ENCODE results near the gene TSPAN18. TPM values are rescaled to one million over a fixed set of nuclear protein-coding genes. Genes with fewer than 3 reads are reported as not detected.

TSPAN18 gene
- total RNA-seq, 1 donor from 2014 or later = 52.8 TPM

DNA sequence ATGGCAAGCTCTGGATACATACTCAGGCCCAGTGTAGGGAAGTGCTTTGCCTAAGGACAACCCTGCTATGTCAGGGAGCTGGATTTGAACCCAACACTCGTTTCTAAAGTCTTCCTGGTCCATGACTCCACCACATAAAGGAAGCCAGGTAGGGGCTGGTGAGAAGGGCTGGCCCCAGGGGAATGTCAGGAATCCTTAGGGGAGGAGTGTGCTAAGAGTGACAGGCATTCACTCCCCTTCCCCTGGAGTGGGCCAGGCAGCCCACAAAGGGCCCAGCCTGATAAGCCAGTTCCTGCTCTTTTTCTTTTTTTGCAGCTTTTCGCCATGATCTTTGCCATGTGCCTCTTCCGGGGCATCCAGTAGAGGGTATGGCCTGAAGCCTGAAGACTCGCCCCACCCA is 202.1 kb downstream of the TSPAN18 start:
- peaks cover 17% of the 10 kb centered on the region for H3K4me1 Mint-ChIP-seq (ENCODE audit: unreplicated experiment)
- no peak for DNase-seq (ENCODE audit: extremely low spot score, unreplicated experiment)
- H3K4me3 Mint-ChIP-seq = no peak overlapping the region
- H3K9me3 Mint-ChIP-seq = no peaks in the 10 kb centered on the region
- H3K36me3 Mint-ChIP-seq = peaks cover 5% of the 10 kb centered on the region
- no peaks in the 10 kb centered on the region for H3K27me3 Mint-ChIP-seq
- TF ChIP-seq, protein P1, sequence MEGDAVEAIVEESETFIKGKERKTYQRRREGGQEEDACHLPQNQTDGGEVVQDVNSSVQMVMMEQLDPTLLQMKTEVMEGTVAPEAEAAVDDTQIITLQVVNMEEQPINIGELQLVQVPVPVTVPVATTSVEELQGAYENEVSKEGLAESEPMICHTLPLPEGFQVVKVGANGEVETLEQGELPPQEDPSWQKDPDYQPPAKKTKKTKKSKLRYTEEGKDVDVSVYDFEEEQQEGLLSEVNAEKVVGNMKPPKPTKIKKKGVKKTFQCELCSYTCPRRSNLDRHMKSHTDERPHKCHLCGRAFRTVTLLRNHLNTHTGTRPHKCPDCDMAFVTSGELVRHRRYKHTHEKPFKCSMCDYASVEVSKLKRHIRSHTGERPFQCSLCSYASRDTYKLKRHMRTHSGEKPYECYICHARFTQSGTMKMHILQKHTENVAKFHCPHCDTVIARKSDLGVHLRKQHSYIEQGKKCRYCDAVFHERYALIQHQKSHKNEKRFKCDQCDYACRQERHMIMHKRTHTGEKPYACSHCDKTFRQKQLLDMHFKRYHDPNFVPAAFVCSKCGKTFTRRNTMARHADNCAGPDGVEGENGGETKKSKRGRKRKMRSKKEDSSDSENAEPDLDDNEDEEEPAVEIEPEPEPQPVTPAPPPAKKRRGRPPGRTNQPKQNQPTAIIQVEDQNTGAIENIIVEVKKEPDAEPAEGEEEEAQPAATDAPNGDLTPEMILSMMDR (conservative IDR thresholded peaks at IDR 0.05) = no peak
- H3K27ac Mint-ChIP-seq = peak overlapping the region; percentile 74

DNA sequence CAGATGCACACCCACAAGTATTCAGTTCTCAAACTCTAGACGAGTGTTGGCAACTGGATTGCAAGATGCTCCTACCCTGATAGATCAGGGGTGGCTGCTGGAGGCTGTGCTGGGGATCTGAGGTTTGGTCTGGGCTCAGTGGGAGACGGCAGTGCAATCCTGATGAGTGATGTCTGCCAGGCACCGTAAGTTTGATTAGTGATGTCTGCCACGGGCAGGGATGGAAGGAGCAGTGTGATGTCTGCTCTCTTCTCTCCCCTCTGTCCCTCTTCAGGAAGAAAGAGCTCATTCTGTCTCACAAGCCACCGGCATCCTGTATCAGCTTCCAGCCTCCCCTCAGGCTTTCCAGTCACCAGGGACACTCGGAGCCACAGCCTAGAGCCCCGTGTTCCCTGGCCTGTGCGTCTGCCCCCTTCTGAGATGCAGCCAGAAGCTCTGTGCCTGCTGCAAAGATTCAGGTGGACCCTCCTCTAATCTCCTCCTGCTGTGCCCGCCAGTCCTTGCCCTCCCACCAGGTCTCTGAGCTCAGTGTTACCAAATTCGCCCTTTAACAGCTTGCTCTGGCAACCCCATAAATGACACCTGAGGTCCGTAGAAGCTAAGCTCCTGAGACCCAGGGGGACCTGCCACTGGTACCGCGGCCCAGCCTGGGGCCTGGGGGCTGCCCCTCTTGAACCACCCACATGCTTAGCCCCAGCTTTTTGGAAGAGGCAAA is 204.0 kb downstream of the TSPAN18 start:
- H3K36me3 Mint-ChIP-seq = peaks cover 9% of the 10 kb centered on the region
- H3K27ac Mint-ChIP-seq = peak overlapping the region; percentile 61
- no peak for DNase-seq (ENCODE audit: extremely low spot score, unreplicated experiment)
- H3K9me3 Mint-ChIP-seq = no peaks in the 10 kb centered on the region
- no peak overlapping the region for H3K4me3 Mint-ChIP-seq
- TF ChIP-seq, protein P1 (conservative IDR thresholded peaks at IDR 0.05) = no peak
- peaks cover 17% of the 10 kb centered on the region for H3K4me1 Mint-ChIP-seq (ENCODE audit: unreplicated experiment)
- no peaks in the 10 kb centered on the region for H3K27me3 Mint-ChIP-seq

DNA sequence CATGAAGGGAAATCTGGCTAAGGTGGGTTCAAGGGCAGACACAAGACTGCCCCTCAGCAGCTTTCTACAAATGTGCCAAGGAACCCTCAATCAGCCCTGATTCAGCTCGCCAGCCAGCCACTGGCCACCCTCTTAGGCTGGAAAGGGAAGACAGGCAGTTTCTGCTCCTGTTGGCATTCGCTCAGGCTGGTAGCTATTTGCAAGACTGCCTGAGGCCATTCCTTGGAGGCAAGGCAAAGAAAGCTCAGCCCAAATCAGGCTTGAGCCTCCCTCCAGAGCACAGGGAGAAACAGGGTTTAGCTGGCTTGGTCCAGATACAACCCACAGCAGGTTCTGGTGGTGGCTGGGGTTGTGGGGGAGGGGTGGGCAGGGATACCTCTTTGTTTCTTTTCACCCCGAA is 204.7 kb downstream of the TSPAN18 start:
- peaks cover 17% of the 10 kb centered on the region for H3K4me1 Mint-ChIP-seq (ENCODE audit: unreplicated experiment)
- H3K9me3 Mint-ChIP-seq = no peaks in the 10 kb centered on the region
- H3K4me3 Mint-ChIP-seq = no peak overlapping the region
- DNase-seq (ENCODE audit: extremely low spot score, unreplicated experiment) = no peak
- H3K27ac Mint-ChIP-seq = no peak overlapping the region
- TF ChIP-seq, protein P1 (conservative IDR thresholded peaks at IDR 0.05) = no peak
- H3K36me3 Mint-ChIP-seq = peaks cover 9% of the 10 kb centered on the region
- no peaks in the 10 kb centered on the region for H3K27me3 Mint-ChIP-seq

DNA sequence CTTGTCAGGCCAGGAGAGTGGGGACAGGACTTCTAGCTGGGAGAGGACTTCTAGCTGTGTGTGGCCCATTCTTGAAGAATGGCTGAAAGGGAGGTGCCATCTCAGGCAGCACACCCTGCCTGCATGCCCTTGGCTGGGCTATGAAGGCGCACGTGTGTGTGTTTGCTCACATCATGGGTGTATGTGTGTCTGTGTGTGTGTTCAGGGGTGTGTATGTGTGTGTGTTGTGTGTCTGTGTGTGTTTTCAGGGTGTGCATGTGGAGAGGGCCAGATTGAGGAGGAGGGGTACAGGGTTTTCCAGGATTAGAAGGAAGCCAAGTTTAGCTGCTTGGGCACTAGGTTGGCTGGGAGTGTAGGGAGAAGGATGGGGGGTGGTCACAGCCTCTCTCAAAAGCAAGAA is 207.3 kb downstream of the TSPAN18 start:
- peaks cover 17% of the 10 kb centered on the region for H3K4me1 Mint-ChIP-seq (ENCODE audit: unreplicated experiment)
- TF ChIP-seq, protein P1 (conservative IDR thresholded peaks at IDR 0.05) = no peak
- no peaks in the 10 kb centered on the region for H3K9me3 Mint-ChIP-seq
- H3K36me3 Mint-ChIP-seq = peaks cover 9% of the 10 kb centered on the region
- DNase-seq (ENCODE audit: extremely low spot score, unreplicated experiment) = no peak
- no peak overlapping the region for H3K4me3 Mint-ChIP-seq
- H3K27me3 Mint-ChIP-seq = no peaks in the 10 kb centered on the region
- H3K27ac Mint-ChIP-seq = peak overlapping the region; percentile 35

DNA sequence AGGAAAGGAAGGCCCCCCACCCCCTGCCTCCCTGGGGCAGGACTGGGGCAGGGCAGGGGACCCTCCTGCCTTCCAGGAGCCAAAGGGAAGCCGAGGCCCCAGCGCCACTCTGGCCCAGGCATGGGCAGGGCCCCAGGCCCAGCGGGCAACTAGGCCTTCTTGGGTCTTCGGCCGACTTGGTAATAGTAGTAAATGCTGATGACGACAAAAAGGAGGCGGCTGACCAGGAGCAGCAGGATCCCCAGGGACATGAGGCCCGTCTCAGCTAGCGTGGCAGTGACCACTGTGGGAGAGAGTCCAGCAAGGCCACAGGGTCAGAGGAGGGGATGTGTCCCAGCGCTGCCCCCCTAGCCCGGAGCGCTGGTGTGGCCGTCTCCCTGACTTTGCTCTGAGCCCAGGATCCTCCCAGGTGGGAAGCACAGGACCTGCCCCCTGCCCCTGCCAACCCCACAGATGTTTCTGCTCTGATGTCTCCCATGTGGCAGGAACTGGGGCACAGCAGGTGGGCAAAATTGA is 208.0 kb downstream of the TSPAN18 start:
- no peak overlapping the region for H3K4me3 Mint-ChIP-seq
- H3K27me3 Mint-ChIP-seq = no peaks in the 10 kb centered on the region
- H3K36me3 Mint-ChIP-seq = peaks cover 9% of the 10 kb centered on the region

More for the DNA sequence above, 208.0 kb downstream of the TSPAN18 start:
- H3K27ac Mint-ChIP-seq = no peak overlapping the region
- H3K4me1 Mint-ChIP-seq (ENCODE audit: unreplicated experiment) = peaks cover 21% of the 10 kb centered on the region
- no peak for DNase-seq (ENCODE audit: extremely low spot score, unreplicated experiment)
- TF ChIP-seq, protein P1 (conservative IDR thresholded peaks at IDR 0.05) = no peak
- H3K9me3 Mint-ChIP-seq = no peaks in the 10 kb centered on the region

Data from type B pancreatic cell (in vitro differentiated cells).